ENCODE data around the gene BLOC1S4.

BLOC1S4 gene

DNA sequence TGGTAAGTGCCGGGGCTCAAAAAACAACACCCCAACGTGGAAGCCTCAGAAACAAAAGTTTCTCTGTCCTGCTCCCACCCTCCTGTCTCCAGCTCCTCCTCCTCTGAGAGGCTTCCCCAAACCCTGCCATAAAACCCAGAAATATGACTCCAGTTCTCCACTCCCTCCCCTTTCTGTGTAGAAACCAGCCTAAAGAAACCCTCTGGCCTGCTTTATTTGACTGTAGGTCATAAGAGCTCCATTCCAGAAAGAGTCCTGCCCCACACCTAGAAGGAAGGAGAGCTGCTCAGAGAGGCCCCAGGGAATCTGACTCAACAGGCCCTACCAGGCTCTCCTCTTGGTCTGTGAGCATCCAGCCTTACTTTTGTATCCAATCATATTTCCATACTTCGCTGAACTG lies 23.2 kb upstream of the BLOC1S4 start:
- no peak for DNase-seq

DNA sequence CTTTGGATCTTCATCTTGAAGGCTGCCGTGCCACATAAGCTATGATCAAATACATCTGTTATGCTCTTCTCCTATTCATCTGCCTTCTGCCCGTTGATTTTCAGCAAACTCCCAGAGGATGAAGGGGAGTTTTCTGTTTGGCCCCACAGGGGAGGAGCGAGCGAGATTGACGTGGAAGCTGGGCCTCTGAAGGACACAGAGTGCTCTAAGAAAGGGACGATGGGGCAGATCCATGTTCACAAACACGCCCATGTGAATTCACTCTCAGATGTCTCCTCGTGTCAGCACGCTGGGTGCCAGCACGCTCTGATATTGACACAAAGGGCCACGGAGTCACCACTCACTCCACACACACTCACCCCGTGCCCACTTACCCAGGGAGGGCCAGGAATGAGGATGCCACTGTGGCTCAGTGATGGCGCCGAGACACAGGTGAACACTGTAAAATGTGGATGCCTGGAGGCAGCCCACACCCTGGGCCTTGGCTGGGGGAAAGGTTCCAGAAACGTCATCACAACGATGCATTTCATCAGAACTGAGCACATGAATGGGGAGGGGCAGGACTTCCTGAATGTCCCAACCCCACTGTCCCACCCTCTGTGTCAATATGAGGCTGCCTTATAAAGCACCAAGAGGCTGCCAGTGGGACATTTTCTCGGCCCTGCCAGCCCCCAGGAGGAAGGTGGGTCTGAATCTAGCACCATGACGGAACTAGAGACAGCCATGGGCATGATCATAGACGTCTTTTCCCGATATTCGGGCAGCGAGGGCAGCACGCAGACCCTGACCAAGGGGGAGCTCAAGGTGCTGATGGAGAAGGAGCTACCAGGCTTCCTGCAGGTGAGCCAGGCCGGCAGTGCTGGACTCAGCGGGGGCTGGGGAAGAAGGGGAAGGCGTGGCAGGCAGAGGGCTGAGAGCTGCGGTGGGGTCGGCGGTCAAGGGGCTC lies 22.5 kb upstream of the BLOC1S4 start, which contains the start of gene S100P:
Gene S100P, plus strand, starts transcription at position 648 of the 946 bp plus-strand sequence. Its CDS starts 55 bp downstream, at position 703.
- no peak for DNase-seq

DNA sequence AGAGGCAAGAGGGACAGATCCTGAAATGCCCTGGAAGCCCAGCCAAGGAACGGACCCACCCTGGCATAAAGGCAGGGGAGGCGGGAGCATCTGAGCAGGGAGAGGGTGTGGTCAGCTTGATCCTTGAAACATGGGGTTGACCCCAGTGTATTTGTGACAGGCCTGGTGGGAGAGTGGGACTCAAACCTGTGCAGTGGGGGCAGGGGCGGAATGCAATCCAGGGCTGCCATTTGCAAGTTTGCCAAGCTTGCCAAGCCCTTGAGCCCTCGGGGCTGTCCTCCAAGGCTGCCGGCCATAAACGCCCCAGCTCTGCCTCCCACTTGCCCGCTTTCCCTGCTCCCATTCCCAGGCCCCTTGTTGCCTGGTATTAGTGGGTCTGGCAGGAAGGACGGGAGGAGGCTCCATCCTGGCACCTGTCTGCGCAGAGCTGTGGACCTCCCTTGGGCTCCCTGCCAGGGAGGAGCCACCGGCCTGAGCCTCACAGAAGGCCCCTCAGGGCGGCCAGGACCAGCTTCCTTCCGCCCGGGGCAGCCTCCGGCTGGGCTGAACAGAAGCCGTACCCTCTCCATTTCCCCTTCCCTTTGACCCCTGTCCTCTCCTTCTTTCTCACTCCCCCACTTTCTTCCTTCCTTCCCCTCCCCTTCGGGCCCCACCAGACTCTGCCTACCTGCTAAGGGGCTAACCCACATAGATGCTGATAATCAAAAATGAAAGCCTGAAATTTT lies 21.6 kb upstream of the BLOC1S4 start:
- DNase-seq = no peak

DNA sequence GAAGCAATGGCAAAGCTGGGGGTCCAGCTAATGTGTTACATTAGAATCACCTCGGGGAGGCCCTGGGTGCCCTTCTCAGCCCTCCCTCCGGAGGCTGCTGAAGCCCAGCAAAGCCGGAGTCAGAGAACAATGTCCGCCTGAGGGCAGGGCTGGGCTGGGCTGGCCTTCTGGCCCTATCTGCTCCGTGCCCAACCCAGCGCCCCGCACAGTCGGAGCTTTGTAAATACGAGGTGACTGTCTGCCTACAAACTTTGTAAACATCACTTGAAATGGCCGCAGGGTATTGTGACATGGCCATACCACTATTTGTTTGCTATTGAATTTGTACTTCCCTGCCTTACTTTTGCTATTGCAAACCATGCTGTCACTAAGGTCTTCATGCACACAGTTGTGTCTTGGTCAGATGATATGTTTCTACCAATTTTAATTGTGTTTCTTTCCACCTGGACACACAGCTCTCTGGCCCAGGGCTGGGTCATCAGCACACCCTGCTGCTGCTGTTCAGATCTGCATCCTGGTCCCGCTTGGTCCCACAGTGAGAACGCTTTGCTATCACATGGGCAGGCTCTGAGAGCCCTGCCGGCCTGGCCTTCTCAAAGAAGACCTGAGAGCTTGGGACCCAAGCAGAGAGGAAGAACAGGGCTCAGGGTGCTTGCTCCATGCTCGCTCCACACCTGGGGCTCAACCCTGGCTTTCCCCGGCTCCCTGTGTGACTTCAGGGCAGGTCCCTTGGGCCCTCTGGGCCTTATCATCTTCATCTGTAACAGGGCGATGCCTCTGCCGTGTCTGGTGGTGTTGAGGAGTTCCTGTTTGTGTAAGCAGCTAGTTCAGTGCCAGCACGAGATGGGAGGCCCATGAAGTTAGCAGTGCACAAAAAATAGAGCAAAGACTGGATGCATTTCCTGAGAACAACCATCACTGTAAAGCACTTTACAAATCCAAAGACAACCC lies 20.0 kb upstream of the BLOC1S4 start:
- DNase-seq = no peak

DNA sequence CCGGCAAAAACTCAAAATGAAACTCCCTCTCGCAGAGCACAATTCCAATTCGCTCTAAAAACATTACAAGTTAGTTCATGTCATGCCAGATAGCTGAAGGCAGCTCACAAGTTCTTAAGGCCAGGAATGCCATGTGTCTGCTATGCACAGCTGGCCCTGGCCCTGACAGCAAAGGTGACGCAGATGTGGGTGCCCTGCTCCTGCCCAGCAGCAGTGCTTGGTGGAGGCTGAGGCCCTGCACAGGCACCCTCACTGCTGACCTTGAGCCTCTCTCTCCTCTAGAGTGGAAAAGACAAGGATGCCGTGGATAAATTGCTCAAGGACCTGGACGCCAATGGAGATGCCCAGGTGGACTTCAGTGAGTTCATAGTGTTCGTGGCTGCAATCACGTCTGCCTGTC lies 19.4 kb upstream of the BLOC1S4 start:
- DNase-seq = no peak

DNA sequence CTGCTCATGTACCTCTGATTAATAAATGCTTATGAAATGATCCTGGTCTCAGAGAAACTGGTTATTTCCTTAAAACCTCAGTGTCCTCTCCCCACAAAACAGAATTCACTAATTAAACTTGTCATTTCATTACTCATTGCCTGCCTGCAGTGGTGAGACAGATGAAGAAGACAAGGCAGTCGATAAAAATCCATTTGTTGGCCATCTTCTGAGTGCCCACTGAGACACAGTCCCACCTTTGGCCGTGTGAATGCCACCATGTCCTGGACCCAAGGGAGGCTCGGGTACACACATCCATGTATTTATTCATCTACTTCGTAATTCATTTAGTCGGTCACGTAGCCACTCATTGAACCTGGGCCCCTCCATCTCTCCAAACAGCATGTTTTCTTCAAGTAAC lies 18.8 kb upstream of the BLOC1S4 start:
- no peak for DNase-seq

DNA sequence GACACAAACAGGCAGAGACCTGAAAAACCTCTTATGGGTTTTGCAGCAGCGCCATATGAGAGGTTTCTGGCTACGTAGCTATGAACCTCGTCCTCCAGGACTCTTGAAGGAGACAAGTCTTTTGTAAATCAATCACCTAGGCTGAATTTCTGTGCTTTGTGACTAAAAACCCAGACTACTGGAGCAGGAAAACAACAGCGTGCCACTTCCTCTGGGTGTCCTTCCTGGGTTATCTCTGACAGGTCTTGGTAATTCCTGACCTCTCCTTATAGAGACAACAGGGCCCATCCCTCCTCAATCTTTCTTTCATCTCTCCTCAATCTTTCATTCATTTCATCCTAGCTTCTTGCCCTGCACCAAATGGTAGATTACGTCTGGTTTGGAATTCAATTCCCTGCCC lies 16.6 kb upstream of the BLOC1S4 start:
- DNase-seq = no peak

DNA sequence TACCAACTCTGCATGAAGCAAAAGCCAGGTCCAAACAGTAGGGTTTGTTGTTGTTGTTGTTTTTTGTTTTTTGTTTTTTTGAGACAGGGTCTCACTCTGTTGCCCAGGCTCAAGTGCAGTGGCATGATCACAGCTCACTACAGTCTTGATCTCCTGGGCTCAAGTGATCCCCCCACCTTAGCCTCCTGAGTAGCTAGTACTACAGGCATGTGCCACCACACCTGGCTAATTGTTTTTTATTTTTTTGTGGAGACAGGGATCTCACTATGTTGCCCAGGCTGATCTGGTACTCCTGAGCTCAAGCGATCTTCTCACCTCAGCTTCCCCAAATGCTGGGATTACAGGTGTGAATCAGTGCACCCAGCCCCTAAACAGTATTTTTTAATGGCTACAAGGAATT lies 16.1 kb upstream of the BLOC1S4 start:
- DNase-seq = no peak

DNA sequence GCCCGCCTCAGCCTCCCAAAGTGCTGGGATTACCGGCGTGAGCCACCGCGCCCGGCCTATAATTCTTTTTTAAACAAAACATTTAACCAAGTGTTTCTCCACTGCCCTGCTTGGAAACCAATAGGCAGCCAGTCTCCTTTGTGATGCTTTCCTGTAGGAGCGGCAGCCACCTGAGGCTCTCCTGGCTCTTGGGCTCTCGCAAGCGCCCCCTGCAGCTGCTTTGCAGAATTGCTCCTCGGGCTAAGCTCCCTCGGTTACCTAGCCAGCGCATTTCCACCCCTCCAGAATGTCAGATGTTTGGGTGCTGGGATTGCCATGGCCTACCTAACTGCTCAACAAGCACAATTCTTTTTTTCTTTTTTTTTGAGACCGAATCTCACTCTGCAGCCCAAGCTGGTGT lies 14.6 kb upstream of the BLOC1S4 start:
- no peak for DNase-seq

DNA sequence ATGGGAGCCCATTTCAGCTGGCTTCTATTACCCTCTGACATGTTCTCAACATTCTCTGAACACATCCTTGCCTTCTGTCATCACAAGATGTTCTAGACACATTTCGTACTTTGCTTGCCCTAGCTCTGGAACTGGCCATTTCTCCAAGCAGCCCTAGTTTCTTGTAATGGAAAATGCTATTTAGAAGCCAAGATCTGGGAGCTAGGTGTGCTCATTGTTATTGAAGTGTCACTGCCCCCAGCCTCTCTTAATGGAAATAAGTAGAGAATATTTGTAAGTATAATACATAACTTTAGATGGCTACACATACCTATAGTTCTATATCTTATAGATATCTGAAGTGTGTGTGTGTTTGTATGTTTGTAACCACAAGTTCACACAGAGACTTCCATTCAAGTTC lies 13.2 kb upstream of the BLOC1S4 start:
- DNase-seq = no peak

DNA sequence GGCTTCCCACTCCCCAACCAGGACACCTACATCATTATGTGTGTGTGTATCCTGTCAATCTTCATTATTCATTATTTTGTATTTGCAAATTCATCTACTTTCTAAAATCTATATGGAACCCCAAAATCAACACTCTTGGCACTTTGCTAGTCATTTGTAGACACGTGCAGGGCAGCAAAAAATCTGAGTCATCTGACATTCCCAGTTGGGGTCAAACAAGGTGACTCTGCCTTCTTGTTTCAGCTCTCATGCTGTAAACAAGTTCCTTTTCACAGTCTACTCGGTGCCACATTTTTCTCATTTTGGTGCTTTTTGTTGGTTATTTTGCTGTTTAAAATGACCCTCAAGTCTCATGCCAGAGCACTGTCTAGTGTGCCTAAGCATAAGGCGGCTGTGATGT lies 12.2 kb upstream of the BLOC1S4 start:
- DNase-seq = no peak

DNA sequence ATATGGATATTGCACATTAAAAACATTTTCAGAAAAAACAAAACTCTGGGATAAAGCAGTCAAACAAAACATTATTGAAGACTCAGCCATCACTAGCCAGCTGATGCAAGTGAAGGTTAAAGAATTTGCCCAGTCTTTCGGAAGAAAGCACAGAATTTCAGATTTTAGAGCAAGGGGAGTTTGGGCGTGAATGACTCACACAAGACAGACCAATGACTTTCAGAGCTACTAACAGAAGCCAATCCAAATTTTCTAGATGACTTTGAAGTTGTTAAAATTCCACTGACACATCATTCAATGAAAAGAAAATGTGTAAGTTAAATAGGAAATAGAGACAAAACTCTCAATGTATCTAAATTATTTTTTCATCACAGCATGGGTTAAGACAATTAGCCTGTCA lies 10.3 kb upstream of the BLOC1S4 start:
- no peak for DNase-seq

DNA sequence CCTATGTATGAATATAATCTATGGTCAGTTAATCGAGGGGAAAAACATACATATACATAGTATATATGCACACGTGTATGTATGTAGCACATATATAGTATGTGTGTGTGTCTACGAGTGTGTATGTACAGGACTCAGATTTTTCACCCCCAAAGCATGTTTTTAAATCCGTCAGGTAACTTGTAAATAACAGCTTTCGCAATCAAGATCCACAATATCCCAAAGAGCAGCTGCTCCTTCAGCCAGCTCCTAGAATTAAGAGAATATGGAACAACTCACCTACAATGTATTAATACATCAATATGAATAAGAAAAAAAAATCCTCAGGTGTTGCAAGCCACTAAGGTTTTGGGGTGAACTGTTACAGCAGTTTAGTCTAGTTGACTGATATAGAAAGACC lies 9.8 kb upstream of the BLOC1S4 start:
- DNase-seq = no peak

DNA sequence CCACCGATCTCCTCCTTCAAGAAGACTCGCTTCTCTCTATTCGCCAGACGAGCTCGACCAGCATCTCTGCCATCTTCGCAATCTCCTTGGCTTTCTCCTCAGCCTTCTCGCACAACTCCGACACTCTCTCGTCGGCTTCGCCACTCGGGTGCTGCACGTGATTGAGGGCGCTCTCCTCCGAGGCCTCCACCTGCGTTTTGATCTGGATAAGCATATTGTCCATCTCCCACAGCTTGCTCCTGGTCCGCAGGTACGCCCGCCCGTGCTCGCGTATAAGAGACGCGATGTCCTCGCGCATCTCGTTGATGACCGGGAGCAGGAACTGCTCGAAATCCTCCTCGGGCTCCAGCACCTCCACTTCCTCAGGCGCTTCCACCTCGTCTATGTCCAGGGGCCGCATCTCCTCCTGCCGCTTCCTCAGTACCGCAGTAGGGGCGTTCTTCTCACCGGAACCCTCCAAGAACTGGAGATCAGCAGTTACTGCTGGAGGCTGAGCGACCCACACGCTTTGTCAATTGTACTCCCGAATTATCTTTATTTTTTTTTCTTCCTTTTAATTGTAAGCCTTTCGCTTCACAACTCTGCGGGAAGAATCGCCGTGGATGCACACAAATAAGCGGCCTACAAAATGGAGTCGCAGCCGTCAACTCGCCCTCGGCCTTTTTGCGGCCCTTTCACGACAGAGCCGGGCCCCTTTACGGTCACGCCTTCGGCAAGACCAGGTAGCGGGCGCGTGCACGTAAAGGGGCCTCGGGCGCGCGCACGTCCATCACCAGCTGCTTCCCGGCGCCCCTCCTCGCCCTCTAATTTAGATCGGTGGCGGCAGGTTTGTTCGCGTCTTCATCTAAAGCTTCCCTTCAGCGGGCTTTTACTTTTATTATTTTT lies 6.5 kb upstream of the BLOC1S4 start, which contains the start of gene MRFAP1L1:
Gene MRFAP1L1, minus strand, starts transcription at position 636 of the 885 bp plus-strand sequence. Its CDS starts 236 bp downstream, at position 400.
- peak; percentile 75 for DNase-seq

DNA sequence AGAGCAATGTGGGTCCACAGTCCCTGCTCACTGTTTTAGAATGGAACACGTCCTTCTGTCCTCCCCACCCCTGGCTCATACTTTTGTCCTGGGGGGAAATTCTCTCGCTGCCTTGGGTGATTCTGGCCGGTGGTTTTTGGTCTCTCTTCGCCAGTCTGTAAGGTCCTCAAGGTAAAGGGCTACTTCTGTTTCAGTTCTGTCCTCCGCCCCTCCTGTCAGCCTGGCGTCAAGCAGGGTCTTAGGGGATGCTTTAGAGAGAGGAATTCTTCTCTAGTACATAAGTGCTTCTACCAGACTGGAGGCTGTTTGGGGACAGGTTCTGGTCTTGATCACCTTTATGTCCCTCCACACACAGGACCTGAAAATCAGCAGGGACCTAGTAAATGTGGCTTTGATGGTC lies 5.7 kb upstream of the BLOC1S4 start:
- no peak for DNase-seq

DNA sequence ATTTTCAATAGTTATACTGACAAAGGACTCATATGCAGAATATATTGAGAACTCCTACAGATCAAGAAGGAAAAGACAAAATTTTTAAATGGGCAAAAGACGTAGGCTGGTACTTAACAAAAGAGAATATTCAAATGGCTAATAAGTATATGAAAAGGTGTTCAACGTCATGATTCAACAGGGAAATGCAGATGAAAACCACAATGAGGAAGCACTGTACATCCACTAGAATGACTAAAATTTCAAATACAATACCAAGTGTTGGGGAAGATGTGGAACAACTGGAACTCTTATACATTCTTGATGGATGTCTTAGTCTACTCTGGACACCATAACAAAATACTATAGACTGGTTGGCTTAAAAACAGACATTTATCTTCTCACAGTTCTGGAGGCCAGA lies 5.0 kb upstream of the BLOC1S4 start:
- no peak for DNase-seq

DNA sequence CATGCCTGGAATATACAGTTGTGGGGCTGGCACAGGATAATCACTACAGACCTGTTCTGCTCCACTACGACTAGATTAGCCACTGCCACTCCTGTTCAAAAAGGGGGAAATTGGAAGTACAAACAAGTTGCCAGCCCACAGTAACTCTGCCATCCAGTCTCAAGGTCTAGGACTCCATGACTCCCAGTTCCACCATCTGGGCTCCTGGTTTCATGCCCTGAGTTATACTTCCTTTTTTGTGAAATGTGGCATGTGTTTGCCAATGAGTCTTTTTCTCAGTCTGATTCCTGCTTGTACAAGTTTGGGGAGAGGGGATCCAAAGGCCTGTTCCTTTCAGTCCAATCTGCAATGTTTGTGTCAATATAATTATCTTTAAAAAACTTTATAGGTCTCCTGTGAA lies 1.0 kb upstream of the BLOC1S4 start:
- no peak for DNase-seq

DNA sequence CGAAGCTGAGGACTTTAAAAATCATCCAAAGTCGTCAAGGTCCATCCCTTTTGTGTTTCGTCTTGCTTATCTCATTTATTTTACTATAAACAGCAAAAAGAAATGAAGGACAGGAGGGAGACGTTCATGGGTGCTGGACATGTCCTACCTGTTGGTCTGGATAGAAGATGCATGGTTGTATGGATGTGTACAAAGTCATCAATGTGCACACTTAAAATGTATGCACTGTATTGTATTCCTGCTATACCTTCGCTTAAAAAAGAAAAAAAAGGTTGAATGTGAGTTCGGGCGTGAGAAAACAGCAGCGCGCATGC lies 313 bp upstream of the BLOC1S4 start:
- no peak for DNase-seq

DNA sequence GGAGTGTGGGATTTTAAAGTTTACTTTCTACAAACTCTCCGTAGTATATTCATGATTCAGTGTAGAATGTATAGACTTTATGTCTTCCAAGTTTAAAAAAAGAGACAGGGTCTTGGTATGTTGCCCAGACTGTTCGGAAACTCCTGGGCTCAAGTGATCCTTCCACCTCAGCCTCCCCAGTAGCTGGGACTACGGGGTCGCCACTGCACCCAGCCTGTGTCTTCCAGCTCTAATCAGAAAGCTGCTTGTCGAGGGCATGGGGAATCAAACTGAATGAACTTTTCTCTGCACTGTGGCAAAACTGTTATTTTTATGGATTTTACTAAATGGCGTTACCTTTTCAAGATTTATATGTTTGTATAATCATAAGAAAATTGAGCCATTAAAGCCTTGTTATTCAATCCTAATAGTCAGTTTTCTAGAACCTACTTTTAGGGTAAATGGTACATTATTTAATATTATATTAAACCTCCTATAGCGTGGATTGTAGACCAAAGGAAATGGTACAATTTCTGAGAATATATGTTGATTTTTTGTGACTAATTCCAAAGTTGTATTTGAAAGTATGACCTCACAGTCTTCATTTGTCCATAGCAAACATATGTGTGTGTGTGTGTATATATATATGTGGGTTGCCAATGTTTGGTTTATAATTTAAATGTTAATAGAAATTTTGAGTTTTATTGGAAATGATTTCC lies 1.1 kb downstream of the BLOC1S4 start:
- DNase-seq = no peak

DNA sequence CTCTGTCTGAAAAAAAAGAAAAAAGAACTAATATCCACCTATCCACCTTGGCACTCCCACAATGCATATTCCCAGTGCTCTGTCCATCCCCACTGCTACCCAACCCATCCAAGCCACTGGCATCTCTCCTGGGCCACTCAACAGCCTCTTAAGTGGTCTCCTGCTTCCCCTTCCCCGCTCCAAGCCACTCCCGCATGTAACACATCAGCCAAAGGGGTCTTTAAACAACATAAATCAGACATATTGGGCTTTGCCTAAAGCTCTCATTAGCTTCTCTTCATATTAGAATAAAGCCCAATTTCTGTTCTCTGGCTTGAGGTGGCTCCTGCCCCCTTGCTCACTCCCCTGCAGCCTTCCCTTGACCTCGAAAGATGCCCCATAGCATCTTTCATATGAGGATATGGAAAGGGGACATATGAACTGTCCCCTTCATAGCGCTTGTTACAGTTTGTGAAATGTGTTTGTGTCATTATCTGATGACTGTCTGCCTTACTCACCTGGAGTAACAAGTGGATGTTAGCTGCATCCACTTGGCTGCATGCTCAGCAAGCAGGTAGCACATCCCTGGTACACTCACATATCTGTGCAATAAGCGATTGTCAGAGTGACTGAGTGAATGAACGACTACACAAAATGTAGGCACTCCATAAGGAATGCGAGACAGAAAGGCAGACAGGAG lies 3.1 kb downstream of the BLOC1S4 start:
- DNase-seq = no peak

Measured in DMS153 (cell line).